Stimulated activated CD4-positive, alpha-beta T cell treated with anti-CD3 and anti-CD28 coated beads, Interleukin-4, amount 100 ng/mL, for 4 hours (primary cell): ENCODE data around the gene NIM1K.
"Not testable (repeated sequence)": the region's sequence is repeated elsewhere in the genome, so short reads cannot be mapped to it uniquely, and the experiment has no call there.

Experiments
- DNase-seq, 2 experiments: peaks; one replicate each; pipeline ENCODE4 v3.0.0-alpha.2; 2020

NIM1K gene

GRCh38 chr5:43281840-43282658 lies 90.0 kb downstream of the NIM1K start:
- no peak for DNase-seq

GRCh38 chr5:43286623-43287022 lies 94.6 kb downstream of the NIM1K start:
- DNase-seq, result no peak

GRCh38 chr5:43287493-43287892 lies 95.5 kb downstream of the NIM1K start:
- DNase-seq, result no peak

GRCh38 chr5:43288269-43288831 lies 96.3 kb downstream of the NIM1K start:
- no peak for DNase-seq

- DNase-seq, result no peak
Measured at GRCh38 chr5:43290726-43291125, 98.7 kb downstream of the NIM1K start.

GRCh38 chr5:43294226-43294625 lies 102.2 kb downstream of the NIM1K start:
- DNase-seq, result no peak

GRCh38 chr5:43295202-43295601 lies 103.2 kb downstream of the NIM1K start:
- no peak for DNase-seq

- no peak for DNase-seq
Measured at GRCh38 chr5:43296835-43297234, 104.8 kb downstream of the NIM1K start.

- DNase-seq, result no peak
Measured at GRCh38 chr5:43298443-43298842, 106.4 kb downstream of the NIM1K start.

- no peak for DNase-seq
Measured at GRCh38 chr5:43300112-43300511, 108.1 kb downstream of the NIM1K start.

- DNase-seq, result no peak
Measured at GRCh38 chr5:43301653-43302091, 109.6 kb downstream of the NIM1K start.

- no peak for DNase-seq
Measured at GRCh38 chr5:43302481-43302880, 110.5 kb downstream of the NIM1K start.

- no peak for DNase-seq
Measured at GRCh38 chr5:43303242-43303641, 111.2 kb downstream of the NIM1K start.

- DNase-seq, result no peak
Measured at GRCh38 chr5:43304525-43304924, 112.5 kb downstream of the NIM1K start.

GRCh38 chr5:43305948-43306565 lies 114.0 kb downstream of the NIM1K start:
- DNase-seq, result no peak

GRCh38 chr5:43306954-43307353 lies 114.9 kb downstream of the NIM1K start:
- DNase-seq, result not testable (repeated sequence)

GRCh38 chr5:43309122-43309521 lies 117.1 kb downstream of the NIM1K start:
- no peak for DNase-seq

GRCh38 chr5:43309637-43310036 lies 117.6 kb downstream of the NIM1K start:
- DNase-seq, result no peak

GRCh38 chr5:43312076-43312661 lies 120.1 kb downstream of the NIM1K start:
- DNase-seq, result no peak

GRCh38 chr5:43312699-43313034 lies 120.6 kb downstream of the NIM1K start:
- no peak for DNase-seq

GRCh38 chr5:43313035-43313853 lies 121.2 kb downstream of the NIM1K start, which contains the start of gene HMGCS1:
Gene HMGCS1 (minus strand): TSS chr5:43313412. CDS start chr5:43298965, 14,447 bp downstream.
- peak; percentile 96 to 99 for DNase-seq

GRCh38 chr5:43313854-43314457 lies 121.9 kb downstream of the NIM1K start:
- no peak for DNase-seq
